ENCODE results near the gene SLC25A42. TPM values are rescaled to one million over a fixed set of nuclear protein-coding genes. Genes with fewer than 3 reads are reported as not detected.
A peak's percentile ranks its signal among the peaks of the same experiment; 100 is the strongest.

Gene SLC25A42
- total and polyA plus RNA-seq, 2 of the 4 experiments (the other 2 are of a cell fraction): 2.0 to 9.9 TPM

GRCh38 chr19:19043481-19043880 is 20.3 kb upstream of the SLC25A42 start:
- Histone ChIP-seq H2AFZ (replicated peaks; ENCODE audit: low read length, poor library complexity) (no peak overlapping the region), H3K9ac (ENCODE audit: low read depth, low read length) (no peak overlapping the region), H3K23ac (ENCODE audit: low read depth, low read length) (no peak overlapping the region), H2BK20ac (ENCODE audit: low read depth, low read length) (no peak overlapping the region), H3K56ac (ENCODE audit: extremely low read depth, insufficient read depth, low read length) (no peak overlapping the region), H3K4me1 (ENCODE audit: control insufficient read depth, insufficient read depth, low read length) (peaks cover 4% of the 10 kb centered on the region; the same call in 1 of the 2 replicates), H4K20me1 (ENCODE audit: insufficient read depth, low read length) (peaks cover 11% of the 10 kb centered on the region), H4K5ac (ENCODE audit: low read depth, low read length) (no peak overlapping the region), H2AK9ac (replicated peaks; ENCODE audit: low read depth, low read length, poor library complexity) (peak overlapping the region; percentile 50), H4K8ac (ENCODE audit: low read depth in 2 of 2, low read length in 2 of 2) (no peak overlapping the region), H3K4ac (ENCODE audit: low read depth, low read length) (no peak overlapping the region), H3K27me3 (ENCODE audit: control insufficient read depth, insufficient read depth, low read length) (no peaks in the 10 kb centered on the region), H3K27ac (ENCODE audit: insufficient read depth, low read length) (no peak overlapping the region), H2AK5ac (ENCODE audit: low read depth, low read length) (no peak overlapping the region), H3K18ac (ENCODE audit: low read depth, low read length) (no peak overlapping the region), H3K36me3 (ENCODE audit: control insufficient read depth, insufficient read depth, low read length) (peaks cover 26% of the 10 kb centered on the region), H2BK5ac (ENCODE audit: low read depth, low read length, poor library complexity, severe bottlenecking) (no peak overlapping the region), H3K9me3 (ENCODE audit: control insufficient read depth, insufficient read depth, low read length) (no peaks in the 10 kb centered on the region), H2BK15ac (ENCODE audit: low read depth, low read length) (no peak overlapping the region), H3K14ac (replicated peaks; ENCODE audit: low read depth, low read length) (no peak overlapping the region), H3K4me2 (ENCODE audit: low read depth, low read length) (no peak overlapping the region), H3K9me1 (ENCODE audit: insufficient read depth, low read length) (peaks cover 9% of the 10 kb centered on the region), H3K4me3 (ENCODE audit: insufficient read depth, low read depth, low read length) (no peak overlapping the region), H3K79me1 (ENCODE audit: low read depth in 1 of 2, low read length in 2 of 2) (peaks cover 35 to 40% of the 10 kb centered on the region in 2 experiments), H4K91ac (ENCODE audit: insufficient read depth, low read depth, low read length) (no peak overlapping the region), H2BK120ac (ENCODE audit: low read depth, low read length) (no peak overlapping the region)
- ATAC-seq (ENCODE audit: low read depth) (no peak), DNase-seq (no peak)
- dilution Hi-C loops (cut with HindIII; ENCODE audit: low sequenced_read_pairs, unreplicated experiment) (no loop called here), intact Hi-C loops (cut with micrococcal nuclease) (no loop called here), in situ Hi-C loops (cut with MboI; ENCODE audit: low sequenced_read_pairs) (no loop called here)
- ChIA-PET CTCF (no interaction called here), POLR2A (ENCODE audit: unreplicated experiment) (no interaction called here)
- BruUV-seq (replicated peaks): no TSS peak
- TF ChIP-seq MAFK (IDR thresholded peaks at IDR 0.05; ENCODE audit: low read depth, low read length) (no peak), RCOR1 (IDR thresholded peaks at IDR 0.05; ENCODE audit: insufficient replicate concordance, low read length) (no peak), CEBPB (IDR thresholded peaks at IDR 0.05; ENCODE audit: low read depth, low read length) (no peak), BHLHE40 (IDR thresholded peaks at IDR 0.05; ENCODE audit: low read depth, low read length) (no peak), MXI1 (IDR thresholded peaks at IDR 0.05; ENCODE audit: borderline replicate concordance, low read depth, low read length) (no peak), FOS (IDR thresholded peaks at IDR 0.05; ENCODE audit: low read depth, low read length) (no peak)
- TF ChIP-seq, protein P1, sequence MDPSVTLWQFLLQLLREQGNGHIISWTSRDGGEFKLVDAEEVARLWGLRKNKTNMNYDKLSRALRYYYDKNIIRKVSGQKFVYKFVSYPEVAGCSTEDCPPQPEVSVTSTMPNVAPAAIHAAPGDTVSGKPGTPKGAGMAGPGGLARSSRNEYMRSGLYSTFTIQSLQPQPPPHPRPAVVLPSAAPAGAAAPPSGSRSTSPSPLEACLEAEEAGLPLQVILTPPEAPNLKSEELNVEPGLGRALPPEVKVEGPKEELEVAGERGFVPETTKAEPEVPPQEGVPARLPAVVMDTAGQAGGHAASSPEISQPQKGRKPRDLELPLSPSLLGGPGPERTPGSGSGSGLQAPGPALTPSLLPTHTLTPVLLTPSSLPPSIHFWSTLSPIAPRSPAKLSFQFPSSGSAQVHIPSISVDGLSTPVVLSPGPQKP (IDR thresholded peaks at IDR 0.05; ENCODE audit: borderline replicate concordance, low read depth, low read length): no peak
- WGBS, 2 experiments (ENCODE audit: extremely low coverage in 2 of 2, insufficient read length in 1 of 2): no CpG with 5 or more reads among the region's 6 CpGs
